Glutamatergic neuron (in vitro differentiated cells): Measurements from ENCODE around the gene TMEM250. TPM values are rescaled to one million over a fixed set of nuclear protein-coding genes. Genes with fewer than 3 reads are reported as not detected.
A peak's percentile ranks its signal among the peaks of the same experiment; 100 is the strongest.

Experiments used
- DNase-seq: peaks from one replicate; pipeline ENCODE4 v3.0.0; 2022
- H3K27ac Mint-ChIP-seq: one replicate; pipeline ENCODE4 v1.8.0; 2020; ENCODE audit warnings: mild to moderate bottlenecking, mixed read lengths, inconsistent platforms; ENCODE audit not compliant: unreplicated experiment
- H3K27me3 Mint-ChIP-seq: one replicate; pipeline ENCODE4 v1.8.0; 2020; ENCODE audit warnings: mild to moderate bottlenecking, moderate library complexity, mixed read lengths, inconsistent platforms; ENCODE audit not compliant: unreplicated experiment
- H3K36me3 Mint-ChIP-seq: one replicate; pipeline ENCODE4 v1.8.0; 2020; ENCODE audit warnings: mild to moderate bottlenecking, mixed read lengths, inconsistent platforms; ENCODE audit not compliant: unreplicated experiment
- H3K4me1 Mint-ChIP-seq: one replicate; pipeline ENCODE4 v1.8.0; 2020; ENCODE audit warnings: mild to moderate bottlenecking, low read depth, mixed read lengths, inconsistent platforms; ENCODE audit not compliant: unreplicated experiment
- H3K4me3 Mint-ChIP-seq: one replicate; pipeline ENCODE4 v1.8.0; 2020; ENCODE audit warnings: mild to moderate bottlenecking, mixed read lengths, inconsistent platforms; ENCODE audit not compliant: unreplicated experiment
- H3K9me3 Mint-ChIP-seq: one replicate; pipeline ENCODE4 v1.8.0; 2020; ENCODE audit warnings: mild to moderate bottlenecking, moderate library complexity, mixed read lengths, inconsistent platforms; ENCODE audit not compliant: unreplicated experiment
- CTCF ChIP-seq: fragments of 200-600 bp; sonication (generic); IDR thresholded peaks from one replicate; pipeline ENCODE4 v1.5.0; 2021; ENCODE audit not compliant: partially characterized antibody, unreplicated experiment
- total RNA-seq: library from RNA; stranded (reverse); fragmentation: NEBNext Ultra II Directional; extraction: Animal tissue kit (Norgen Biotek cat#: 25700); gene quantifications from one replicate; pipeline ENCODE4 v1.2.1, GENCODE V29; 2021; ENCODE audit not compliant: unreplicated experiment

TMEM250 gene
- total RNA-seq, 1 donor from 2014 or later = 16.0 TPM

GRCh38 chr9:136140966-136141365, 22.3 kb upstream of the TMEM250 start:
- peaks cover 4% of the 10 kb centered on the region for H3K4me1 Mint-ChIP-seq
- peak overlapping the region; percentile 20 for H3K4me3 Mint-ChIP-seq
- no peaks in the 10 kb centered on the region for H3K36me3 Mint-ChIP-seq
- no peak overlapping the region for H3K27ac Mint-ChIP-seq
- peaks cover 2% of the 10 kb centered on the region for H3K9me3 Mint-ChIP-seq
- peak; percentile 17 for DNase-seq
- peaks cover 1% of the 10 kb centered on the region for H3K27me3 Mint-ChIP-seq
- no peak for TF ChIP-seq CTCF

GRCh38 chr9:136140046-136140445, 21.4 kb upstream of the TMEM250 start:
- no peak overlapping the region for H3K27ac Mint-ChIP-seq
- H3K4me1 Mint-ChIP-seq = peaks cover 4% of the 10 kb centered on the region

DNA sequence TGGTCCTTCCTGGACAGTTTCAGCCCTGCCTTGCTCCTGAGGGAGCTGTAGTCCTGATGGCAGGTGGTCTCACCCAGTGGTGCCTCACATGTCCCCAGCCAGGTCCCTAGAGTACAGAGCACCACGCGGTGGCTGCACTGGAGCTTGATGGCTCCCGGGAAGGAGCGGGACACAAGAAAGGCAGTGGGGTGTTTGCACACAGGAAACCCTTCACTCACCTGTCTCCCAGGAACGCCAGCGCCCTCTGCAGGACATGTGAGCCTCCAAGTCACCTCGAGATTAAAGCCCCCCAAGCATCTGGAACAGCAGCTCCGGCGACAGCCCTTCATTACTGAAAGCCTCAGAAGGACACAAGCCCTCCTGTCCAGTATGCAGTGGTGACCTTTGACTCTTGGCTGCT, 19.9 kb upstream of the TMEM250 start:
- DNase-seq = peak; percentile 63

More at GRCh38 chr9:136140046-136140445, 21.4 kb upstream of the TMEM250 start:
- no peaks in the 10 kb centered on the region for H3K27me3 Mint-ChIP-seq
- no peak overlapping the region for H3K4me3 Mint-ChIP-seq
- DNase-seq = no peak
- no peaks in the 10 kb centered on the region for H3K9me3 Mint-ChIP-seq
- TF ChIP-seq CTCF = no peak
- no peaks in the 10 kb centered on the region for H3K36me3 Mint-ChIP-seq

DNA sequence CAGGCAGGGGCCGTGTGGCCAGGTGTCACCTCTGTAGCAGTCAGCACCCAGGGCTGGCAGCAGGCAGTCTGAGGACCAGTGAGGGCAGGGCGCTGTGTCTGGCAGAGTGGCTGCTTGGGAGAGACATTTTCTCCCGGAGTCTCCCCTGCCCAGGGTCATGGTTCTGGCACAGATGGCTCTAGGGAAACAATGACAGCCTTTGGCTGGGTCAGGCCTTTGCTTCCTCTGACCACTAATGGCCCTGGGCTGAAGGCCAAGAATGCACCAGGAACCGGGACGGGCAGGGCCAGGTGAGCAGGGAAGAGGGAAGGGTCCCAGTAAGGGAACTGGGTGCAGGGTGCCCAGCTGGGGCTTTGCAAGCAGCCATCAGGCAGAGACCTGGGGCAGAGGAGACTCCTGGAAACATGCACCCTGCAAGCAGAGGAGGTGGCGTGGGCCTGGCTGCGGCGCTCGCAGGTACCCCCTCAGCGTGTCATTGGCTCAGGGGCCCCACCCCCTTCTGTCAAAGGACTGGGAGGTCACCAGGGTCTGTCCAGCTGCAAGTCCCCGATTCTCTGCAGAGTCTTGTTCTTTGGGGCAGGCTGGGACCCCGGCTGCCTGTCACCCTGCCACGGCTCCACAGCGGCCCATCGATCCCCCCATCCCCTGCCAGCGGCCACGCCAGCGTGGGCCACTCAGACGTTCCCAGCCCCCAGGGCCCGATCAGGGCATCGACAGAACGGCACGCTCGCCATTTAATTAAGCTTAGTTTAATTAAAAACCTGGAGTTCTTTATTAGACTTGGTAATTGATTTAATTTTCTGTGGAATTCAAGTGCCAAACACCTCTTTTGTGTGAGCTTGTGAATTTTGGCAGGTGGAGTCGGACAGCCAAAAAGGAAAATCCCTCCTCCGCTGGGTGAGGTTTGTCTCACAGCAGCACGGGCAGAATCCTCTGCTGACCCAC, 18.9 kb upstream of the TMEM250 start:
- Mint-ChIP-seq H3K4me3 (no peak overlapping the region), H3K27ac (no peak overlapping the region), H3K27me3 (no peaks in the 10 kb centered on the region), H3K4me1 (peaks cover 4% of the 10 kb centered on the region), H3K36me3 (no peaks in the 10 kb centered on the region), H3K9me3 (peaks cover 2% of the 10 kb centered on the region)
- no peak for TF ChIP-seq CTCF
- peak; percentile 11 for DNase-seq

More for the DNA sequence above, 19.9 kb upstream of the TMEM250 start:
- no peaks in the 10 kb centered on the region for H3K27me3 Mint-ChIP-seq
- H3K4me3 Mint-ChIP-seq = no peak overlapping the region
- peaks cover 4% of the 10 kb centered on the region for H3K4me1 Mint-ChIP-seq
- H3K9me3 Mint-ChIP-seq = peaks cover 2% of the 10 kb centered on the region
- peak; percentile 60 for TF ChIP-seq CTCF
- H3K36me3 Mint-ChIP-seq = no peaks in the 10 kb centered on the region
- H3K27ac Mint-ChIP-seq = no peak overlapping the region
